ENCODE measurements around the gene CAMKK2.

- TF ChIP-seq CTCF (IDR thresholded peaks at IDR 0.05; ENCODE audit: low read depth, low read length, poor library complexity, severe bottlenecking) = peak; percentile 47
- TF ChIP-seq EZH2phosphoT487 (IDR thresholded peaks at IDR 0.05; ENCODE audit: borderline replicate concordance, low read length) = no peak
Observed at GRCh38 chr12:121296618-121297434, at the start of gene CAMKK2.

Measured in DOHH2 (cell line).